Effector memory CD4-positive, alpha-beta T cell (primary cell): ENCODE data around the gene VPS4A.
A peak's percentile ranks its signal among the peaks of the same experiment; 100 is the strongest.

Experiments
- DNase-seq, 3 donors: peaks; one replicate each; pipeline ENCODE4 v3.0.0-alpha.2; 2020
- H3K27ac ChIP-seq: 2 replicates; pipeline ENCODE4 v1.7.0; 2013; ENCODE audit warnings: mild to moderate bottlenecking, low read length, moderate library complexity; ENCODE audit not compliant: insufficient read depth, poor library complexity, severe bottlenecking
- H3K27me3 ChIP-seq: replicated peaks from 2 replicates; pipeline ENCODE4 v1.7.0; 2013; ENCODE audit warnings: mild to moderate bottlenecking, low read length; ENCODE audit not compliant: insufficient read depth, control insufficient read depth, poor library complexity, severe bottlenecking
- H3K36me3 ChIP-seq: 2 replicates; pipeline ENCODE4 v1.7.0; 2013; ENCODE audit warnings: mild to moderate bottlenecking, low read length, moderate library complexity; ENCODE audit not compliant: control insufficient read depth, insufficient read depth
- H3K4me1 ChIP-seq: 2 replicates; pipeline ENCODE4 v1.7.0; 2013; ENCODE audit warnings: low read length, mild to moderate bottlenecking; ENCODE audit not compliant: control insufficient read depth, insufficient read depth, poor library complexity, severe bottlenecking
- H3K4me3 ChIP-seq: 2 replicates; pipeline ENCODE4 v1.7.0; 2013; ENCODE audit warnings: low read length, low read depth, mild to moderate bottlenecking; ENCODE audit not compliant: insufficient read depth, poor library complexity, severe bottlenecking
- H3K9me3 ChIP-seq: 2 replicates; pipeline ENCODE4 v1.7.0; 2013; ENCODE audit warnings: mild to moderate bottlenecking, low read length, moderate library complexity; ENCODE audit not compliant: control insufficient read depth
- total RNA-seq, 3 donors: gene quantifications; one replicate each; lab custom pipeline; 2026; lab: John Stamatoyannopoulos, UW

Gene VPS4A
- total RNA-seq, result 34.0 to 39.6 (median 35.2) reads per million in 3 donors

- H3K27me3 ChIP-seq, result no peaks in the 10 kb centered on the region
- H3K36me3 ChIP-seq, result peaks cover 10% of the 10 kb centered on the region
- H3K4me3 ChIP-seq, result peak within 1 kb of the TSS; percentile 58
- peak within 1 kb of the TSS; percentile 81 for H3K27ac ChIP-seq
- peak; percentile 95 to 96 (median 95) for DNase-seq
- no peaks in the 10 kb centered on the region for H3K9me3 ChIP-seq
- H3K4me1 ChIP-seq, result peaks cover 7% of the 10 kb centered on the region
Measured at GRCh38 chr16:69310653-69311532, at the start of gene VPS4A. VPS4A (plus strand) TSS chr16:69311350; CDS start chr16:69311512, 162 bp downstream.

GRCh38 chr16:69266334-69267063 lies 44.7 kb upstream of the VPS4A start:
- H3K9me3 ChIP-seq, result no peaks in the 10 kb centered on the region
- H3K4me1 ChIP-seq, result no peaks in the 10 kb centered on the region
- H3K27me3 ChIP-seq, result no peaks in the 10 kb centered on the region
- no peak overlapping the region for H3K4me3 ChIP-seq
- no peak overlapping the region for H3K27ac ChIP-seq
- peaks cover 7% of the 10 kb centered on the region for H3K36me3 ChIP-seq
- no peak for DNase-seq

- no peak overlapping the region for H3K4me3 ChIP-seq
- H3K36me3 ChIP-seq, result peaks cover 8% of the 10 kb centered on the region
- H3K4me1 ChIP-seq, result no peaks in the 10 kb centered on the region
- no peaks in the 10 kb centered on the region for H3K9me3 ChIP-seq
- H3K27me3 ChIP-seq, result no peaks in the 10 kb centered on the region
- no peak overlapping the region for H3K27ac ChIP-seq
- no peak for DNase-seq
Measured at GRCh38 chr16:69267633-69268032, 43.5 kb upstream of the VPS4A start.

- Histone ChIP-seq H3K9me3 (no peaks in the 10 kb centered on the region), H3K36me3 (peaks cover 10% of the 10 kb centered on the region), H3K4me1 (no peaks in the 10 kb centered on the region), H3K27ac (no peak overlapping the region), H3K4me3 (no peak overlapping the region), H3K27me3 (no peaks in the 10 kb centered on the region)
- no peak for DNase-seq
Measured at GRCh38 chr16:69270395-69270794, 40.8 kb upstream of the VPS4A start.

- no peak for DNase-seq
- Histone ChIP-seq H3K27ac (no peak overlapping the region), H3K27me3 (no peaks in the 10 kb centered on the region), H3K4me1 (no peaks in the 10 kb centered on the region), H3K4me3 (no peak overlapping the region), H3K36me3 (peaks cover 10% of the 10 kb centered on the region), H3K9me3 (no peaks in the 10 kb centered on the region)
Measured at GRCh38 chr16:69270831-69271230, 40.3 kb upstream of the VPS4A start.

GRCh38 chr16:69273009-69273408 lies 38.1 kb upstream of the VPS4A start:
- Histone ChIP-seq H3K27ac (no peak overlapping the region), H3K4me3 (no peak overlapping the region), H3K4me1 (no peaks in the 10 kb centered on the region), H3K9me3 (no peaks in the 10 kb centered on the region), H3K27me3 (no peaks in the 10 kb centered on the region), H3K36me3 (peaks cover 10% of the 10 kb centered on the region)
- no peak for DNase-seq

- DNase-seq, result no peak
- no peak overlapping the region for H3K27ac ChIP-seq
- H3K27me3 ChIP-seq, result no peaks in the 10 kb centered on the region
- no peak overlapping the region for H3K4me3 ChIP-seq
- no peaks in the 10 kb centered on the region for H3K9me3 ChIP-seq
- no peaks in the 10 kb centered on the region for H3K4me1 ChIP-seq
- peaks cover 10% of the 10 kb centered on the region for H3K36me3 ChIP-seq
Measured at GRCh38 chr16:69274699-69275235, 36.4 kb upstream of the VPS4A start.

GRCh38 chr16:69276148-69277115 lies 34.7 kb upstream of the VPS4A start:
- no peak for DNase-seq
- H3K4me1 ChIP-seq, result no peaks in the 10 kb centered on the region
- no peaks in the 10 kb centered on the region for H3K9me3 ChIP-seq
- H3K36me3 ChIP-seq, result peaks cover 3% of the 10 kb centered on the region
- no peak overlapping the region for H3K4me3 ChIP-seq
- no peak overlapping the region for H3K27ac ChIP-seq
- H3K27me3 ChIP-seq, result no peaks in the 10 kb centered on the region

GRCh38 chr16:69277413-69277812 lies 33.7 kb upstream of the VPS4A start:
- H3K36me3 ChIP-seq, result peaks cover 3% of the 10 kb centered on the region
- no peaks in the 10 kb centered on the region for H3K4me1 ChIP-seq
- no peaks in the 10 kb centered on the region for H3K9me3 ChIP-seq
- DNase-seq, result no peak
- H3K27ac ChIP-seq, result no peak overlapping the region
- no peak overlapping the region for H3K4me3 ChIP-seq
- no peaks in the 10 kb centered on the region for H3K27me3 ChIP-seq
